HCT116 (cell line): ENCODE results near the gene CR1L. TPM values are rescaled to one million over a fixed set of nuclear protein-coding genes. Genes with fewer than 3 reads are reported as not detected.

ENCODE experiments used
- ATAC-seq: fragments of 200-7000 bp; cut with Tn5 transposase; 2 replicates; pipeline ENCODE4 v1.9.1; 2020; ENCODE audit warnings: mild to moderate bottlenecking, moderate library complexity
- BruUV-seq: library from RNA; stranded (reverse); fragments of 400-500 nt; replicated peaks from 2 replicates; lab custom pipeline; 2021; lab: Mats Ljungman, UMichigan
- CTCF ChIA-PET: fragments of 300-600 bp; sonication (Branson Sonifier 250); formaldehyde crosslinking; loops from one replicate; lab custom pipeline; 2021; ENCODE audit warnings: antibody characterized with exemption; lab: Charles Lee
- POLR2A ChIA-PET: fragments of 300-600, 350-600 bp; sonication (Branson Sonifier 250); formaldehyde crosslinking; loops from one replicate; lab custom pipeline; 2021; ENCODE audit warnings: antibody characterized with exemption; lab: Charles Lee
- RAD21 ChIA-PET, 2 experiments: fragments of 300-600 bp; sonication (Branson Sonifier 250); formaldehyde crosslinking; loops; one replicate each; lab custom pipeline; 2023; ENCODE audit warnings: low total read pairs in 2 of 2; ENCODE audit not compliant: uncharacterized antibody in 2 of 2, unreplicated experiment in 2 of 2, low non-redundant PET in 1 of 2; lab: Charles Lee
- DNase-seq: peaks from one replicate; pipeline ENCODE4 v3.0.0-alpha.2; 2010; ENCODE audit warnings: low read depth, low spot score
- H2AFZ ChIP-seq: fragments of 200-600 bp; shearing (Covaris generic), sonication (generic); 2 replicates; pipeline ENCODE4 v1.6.1; 2017; ENCODE audit warnings: low read depth, mixed run types, mixed read lengths, antibody characterized with exemption, low read length; ENCODE audit not compliant: poor library complexity, severe bottlenecking
- H3K27ac ChIP-seq: 2 replicates; pipeline ENCODE4 v1.5.1; 2012; ENCODE audit warnings: low read depth, low read length
- H3K27me3 ChIP-seq: fragments of 200-600 bp; sonication (generic); 2 replicates; pipeline ENCODE4 v1.6.1; 2016; ENCODE audit warnings: mixed run types, low read length, mixed read lengths; ENCODE audit not compliant: insufficient read depth
- H3K36me3 ChIP-seq, 2 experiments: fragments of 200-500 bp in 1 of 2; fragments of 200-600 bp in 1 of 2; sonication (Bioruptor generic) in 1 of 2; sonication (generic) in 1 of 2; 2 replicates each; pipeline versions ENCODE4 v1.5.1 to v1.6.1; 2014 to 2016; ENCODE audit warnings: low read length in 2 of 2, inconsistent platforms in 1 of 2, mixed read lengths in 1 of 2, mixed run types in 1 of 2; ENCODE audit not compliant: insufficient read depth in 2 of 2, control insufficient read depth in 1 of 2
- H3K4me1 ChIP-seq, 2 experiments: fragments of 200-600 bp in 1 of 2; sonication (generic) in 1 of 2; 2 replicates each; pipeline versions ENCODE4 v1.5.1 to v1.6.1; 2012 to 2017; ENCODE audit warnings: low read length in 2 of 2, inconsistent platforms in 1 of 2, mild to moderate bottlenecking in 1 of 2, mixed read lengths in 1 of 2, mixed run types in 1 of 2, moderate library complexity in 1 of 2; ENCODE audit not compliant: insufficient read depth in 2 of 2, control insufficient read depth in 1 of 2
- H3K4me2 ChIP-seq: fragments of 200-600 bp; sonication (generic); 2 replicates; pipeline ENCODE4 v1.6.1; 2017; ENCODE audit warnings: mixed run types, low read length, mixed read lengths
- H3K4me3 ChIP-seq, 2 experiments: fragments of 200-600 bp in 1 of 2; sonication (generic) in 1 of 2; replicated peaks in 1 of 2; 2 replicates each; pipeline ENCODE4 v1.5.1; 2011 to 2016; ENCODE audit warnings: low read length in 2 of 2, control low read depth in 1 of 2, low read depth in 1 of 2, mild to moderate bottlenecking in 1 of 2, mixed read lengths in 1 of 2, mixed run types in 1 of 2
- H3K79me2 ChIP-seq: fragments of 200-600 bp; sonication (generic); 2 replicates; pipeline ENCODE4 v1.6.1; 2017; ENCODE audit warnings: mild to moderate bottlenecking, mixed run types, low read length, moderate library complexity, mixed read lengths; ENCODE audit not compliant: insufficient read depth
- H3K9ac ChIP-seq: fragments of 200-600 bp; sonication (generic); 2 replicates; pipeline ENCODE4 v1.6.1; 2016; ENCODE audit warnings: low read length, mixed read lengths
- H3K9me2 ChIP-seq: fragments of 200-600 bp; sonication (generic), shearing (Covaris generic); 2 replicates; pipeline ENCODE4 v1.6.1; 2017; ENCODE audit warnings: mixed run types, mild to moderate bottlenecking, moderate library complexity; ENCODE audit not compliant: insufficient read depth
- H3K9me3 ChIP-seq, 2 experiments: fragments of 200-500 bp in 1 of 2; fragments of 200-600 bp in 1 of 2; sonication (Bioruptor generic) in 1 of 2; sonication (generic) in 1 of 2; 2 replicates each; pipeline ENCODE4 v1.6.1; 2014 to 2017; ENCODE audit warnings: low read length in 2 of 2, mixed read lengths in 2 of 2, inconsistent platforms in 1 of 2, low read depth in 1 of 2, mild to moderate bottlenecking in 1 of 2, mixed run types in 1 of 2, moderate library complexity in 1 of 2; ENCODE audit not compliant: control insufficient read depth in 1 of 2, insufficient read depth in 1 of 2
- H4K20me1 ChIP-seq: fragments of 200-600 bp; sonication (generic), shearing (Covaris generic); 2 replicates; pipeline ENCODE4 v1.6.1; 2017; ENCODE audit warnings: mixed run types, mild to moderate bottlenecking, moderate library complexity; ENCODE audit not compliant: insufficient read depth
- CEBPB ChIP-seq: IDR thresholded peaks from 2 replicates; pipeline ENCODE4 v1.6.1; 2012; ENCODE audit warnings: low read depth
- CTCF ChIP-seq, 3 experiments: fragments of 200-600 bp in 1 of 3; sonication (generic) in 1 of 3; IDR thresholded peaks in 2 of 3; conservative IDR thresholded peaks in 1 of 3; 2 replicates each; pipeline ENCODE4 v1.5.1; 2012 to 2017; ENCODE audit warnings: low read depth in 2 of 3, low read length in 2 of 3, antibody characterized with exemption in 1 of 3, borderline replicate concordance in 1 of 3, control low read depth in 1 of 3, mild to moderate bottlenecking in 1 of 3, mixed read lengths in 1 of 3, mixed run types in 1 of 3, moderate library complexity in 1 of 3; ENCODE audit not compliant: insufficient read depth in 1 of 3
- ELF1 ChIP-seq: IDR thresholded peaks from 2 replicates; pipeline ENCODE4 v1.6.1; 2012; ENCODE audit warnings: low read depth, borderline replicate concordance
- EZH2 ChIP-seq: fragments of 200-600 bp; sonication (generic); IDR thresholded peaks from 2 replicates; pipeline ENCODE4 v1.6.1; 2017; ENCODE audit warnings: antibody characterized with exemption, mixed run types
- FOSL1 ChIP-seq: IDR thresholded peaks from 2 replicates; pipeline ENCODE4 v1.6.1; 2012; ENCODE audit warnings: low read depth
- MAX ChIP-seq: IDR thresholded peaks from 2 replicates; pipeline ENCODE4 v1.6.1; 2012
- POLR2A ChIP-seq: IDR thresholded peaks from 2 replicates; pipeline ENCODE4 v1.7.0; 2011; ENCODE audit warnings: borderline replicate concordance; ENCODE audit not compliant: insufficient read depth, insufficient read length; ENCODE audit errors: extremely low read depth
- ZNF274 ChIP-seq: fragments of 200-500 bp; sonication (Bioruptor generic); IDR thresholded peaks from 2 replicates; pipeline ENCODE4 v1.6.1; 2014; ENCODE audit warnings: mild to moderate bottlenecking, low read depth, low read length, inconsistent platforms
- intact Hi-C: fragments of 100-400 bp; cut with micrococcal nuclease; formaldehyde crosslinking; loops from 2 replicates; pipeline ENCODE4 v1.10.0; 2022
- total RNA-seq: library from RNA; stranded (reverse); gene quantifications from one replicate; pipeline ENCODE4 v1.2.1, GENCODE V29; 2021; ENCODE audit not compliant: unreplicated experiment

Gene CR1L
- total RNA-seq, 1 experiment from 2014 or later: 0.15 TPM

GRCh38 chr1:207649210-207649753 is 4.3 kb downstream of the CR1L start:
- no TSS peak for BruUV-seq
- ChIA-PET CTCF (no interaction called here), POLR2A (no interaction called here)

More at GRCh38 chr1:207649210-207649753, 4.3 kb downstream of the CR1L start:
- ATAC-seq: no peak
- RAD21 ChIA-PET: no interaction called here
- Histone ChIP-seq H3K9ac (no peak overlapping the region), H3K27me3 (no peaks in the 10 kb centered on the region), H3K9me3 (no peaks in the 10 kb centered on the region), H2AFZ (no peak overlapping the region), H3K36me3 (no peaks in the 10 kb centered on the region), H3K4me1 (no peaks in the 10 kb centered on the region), H3K4me3 (no peak overlapping the region), H3K27ac (no peak overlapping the region), H3K4me2 (no peak overlapping the region), H4K20me1 (no peaks in the 10 kb centered on the region), H3K79me2 (no peaks in the 10 kb centered on the region), H3K9me2 (no peaks in the 10 kb centered on the region)
- DNase-seq: no peak
- intact Hi-C loops: no loop called here
- TF ChIP-seq MAX (no peak), EZH2 (no peak), CTCF (IDR thresholded peaks at IDR 0.05 in 2 of 3, conservative IDR thresholded peaks at IDR 0.05 in 1 of 3; ENCODE audit: borderline replicate concordance in 1 of 3, insufficient read depth in 1 of 3, low read depth in 2 of 3, low read length in 2 of 3) (no peak), FOSL1 (no peak), CEBPB (no peak), ELF1 (no peak), POLR2A (no peak), ZNF274 (no peak)
- TF ChIP-seq, all 23 proteins: peak for 0
